ENCODE results near the gene FAT3. TPM values are rescaled to one million over a fixed set of nuclear protein-coding genes. Genes with fewer than 3 reads are reported as not detected.

Gene FAT3
- total and polyA plus RNA-seq, 5 donors from 2014 or later, result not detected

DNA sequence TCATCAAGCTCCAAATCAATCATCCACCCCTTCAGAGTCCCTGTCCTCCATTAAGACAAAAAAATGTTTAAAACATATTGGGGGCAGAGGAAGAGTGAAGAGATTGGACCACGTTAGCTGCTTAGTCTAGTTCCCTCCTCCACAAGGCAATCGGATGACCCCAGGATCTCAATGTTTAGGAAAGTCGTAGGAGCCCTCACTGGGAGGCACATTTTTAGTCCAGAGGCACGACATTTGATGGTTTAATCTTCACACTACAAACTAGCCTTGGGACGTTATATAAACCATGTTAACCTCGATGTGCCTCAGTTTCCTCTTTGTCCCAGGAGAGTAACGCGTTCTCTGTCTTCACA is 588 bp upstream of the FAT3 start:
- Mint-ChIP-seq H3K4me3 (no peak overlapping the region), H3K9me3 (peaks cover 0 to 6% (median 1%) of the 10 kb centered on the region in 7 donors), H3K27me3 (peaks cover 47% of the 10 kb centered on the region), H3K4me1 (peaks cover 0 to 2% (median 0%) of the 10 kb centered on the region in 4 donors), H3K36me3 (no peaks in the 10 kb centered on the region), H3K27ac (no peak overlapping the region)
- no peaks in the 10 kb centered on the region for H3K36me3 ChIP-seq (ENCODE audit: control insufficient read depth, insufficient read depth, low read length)
- H3K4me1 ChIP-seq (ENCODE audit: control insufficient read depth, insufficient read depth, low read length, poor library complexity, severe bottlenecking), result no peaks in the 10 kb centered on the region
- no peak overlapping the region for H3K27ac ChIP-seq (ENCODE audit: insufficient read depth, low read length, poor library complexity, severe bottlenecking)
- ATAC-seq (ENCODE audit: low read depth in 2 of 2) (no peak), DNase-seq (no peak)
- no peak overlapping the region for H3K4me3 ChIP-seq (ENCODE audit: low read depth, low read length)
- H3K27me3 ChIP-seq (ENCODE audit: control insufficient read depth, insufficient read depth, low read length), result peaks cover 9% of the 10 kb centered on the region
- no peaks in the 10 kb centered on the region for H3K9me3 ChIP-seq (ENCODE audit: control insufficient read depth in 2 of 2, low read length in 2 of 2)

DNA sequence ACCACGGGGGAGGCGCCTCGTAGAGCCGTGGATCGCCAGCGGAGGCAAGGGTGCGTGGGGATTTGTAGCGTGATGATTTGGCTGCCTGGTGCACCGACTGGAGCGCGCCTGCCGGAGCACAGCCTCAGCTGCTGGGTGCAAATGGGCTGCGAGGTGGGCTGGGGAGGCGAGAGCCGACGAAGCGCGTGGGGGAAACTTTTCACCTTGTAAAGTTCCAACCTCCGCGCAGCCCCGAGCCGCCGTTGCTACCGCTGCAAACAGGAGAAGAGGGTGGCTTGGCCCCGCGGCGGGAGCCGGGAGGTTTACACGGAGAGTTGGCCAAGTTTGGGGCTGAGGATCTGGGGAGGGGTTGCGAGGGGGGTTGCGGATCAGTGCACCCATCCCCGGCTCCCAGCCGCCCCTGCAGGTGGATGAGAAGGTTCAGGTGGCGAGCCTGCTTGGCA is 528 bp downstream of the FAT3 start:
- Histone ChIP-seq H3K27me3 (ENCODE audit: control insufficient read depth, insufficient read depth, low read length) (peaks cover 9% of the 10 kb centered on the region), H3K27ac (ENCODE audit: insufficient read depth, low read length, poor library complexity, severe bottlenecking) (no peak overlapping the region), H3K4me1 (ENCODE audit: control insufficient read depth, insufficient read depth, low read length, poor library complexity, severe bottlenecking) (no peaks in the 10 kb centered on the region), H3K9me3 (ENCODE audit: control insufficient read depth in 2 of 2, low read length in 2 of 2) (no peaks in the 10 kb centered on the region), H3K36me3 (ENCODE audit: control insufficient read depth, insufficient read depth, low read length) (no peaks in the 10 kb centered on the region), H3K4me3 (ENCODE audit: low read depth, low read length) (no peak overlapping the region)
- H3K27me3 Mint-ChIP-seq, result peaks cover 47% of the 10 kb centered on the region
- peaks cover 0 to 6% (median 1%) of the 10 kb centered on the region in 7 donors for H3K9me3 Mint-ChIP-seq
- DNase-seq, result no peak
- H3K27ac Mint-ChIP-seq, result no peak overlapping the region
- peak overlapping the region in 1 of 4 donors; percentile 48 for H3K4me3 Mint-ChIP-seq
- H3K4me1 Mint-ChIP-seq, result peaks cover 0 to 2% (median 0%) of the 10 kb centered on the region in 4 donors
- H3K36me3 Mint-ChIP-seq, result no peaks in the 10 kb centered on the region
- no peak for ATAC-seq (ENCODE audit: low read depth in 2 of 2)

DNA sequence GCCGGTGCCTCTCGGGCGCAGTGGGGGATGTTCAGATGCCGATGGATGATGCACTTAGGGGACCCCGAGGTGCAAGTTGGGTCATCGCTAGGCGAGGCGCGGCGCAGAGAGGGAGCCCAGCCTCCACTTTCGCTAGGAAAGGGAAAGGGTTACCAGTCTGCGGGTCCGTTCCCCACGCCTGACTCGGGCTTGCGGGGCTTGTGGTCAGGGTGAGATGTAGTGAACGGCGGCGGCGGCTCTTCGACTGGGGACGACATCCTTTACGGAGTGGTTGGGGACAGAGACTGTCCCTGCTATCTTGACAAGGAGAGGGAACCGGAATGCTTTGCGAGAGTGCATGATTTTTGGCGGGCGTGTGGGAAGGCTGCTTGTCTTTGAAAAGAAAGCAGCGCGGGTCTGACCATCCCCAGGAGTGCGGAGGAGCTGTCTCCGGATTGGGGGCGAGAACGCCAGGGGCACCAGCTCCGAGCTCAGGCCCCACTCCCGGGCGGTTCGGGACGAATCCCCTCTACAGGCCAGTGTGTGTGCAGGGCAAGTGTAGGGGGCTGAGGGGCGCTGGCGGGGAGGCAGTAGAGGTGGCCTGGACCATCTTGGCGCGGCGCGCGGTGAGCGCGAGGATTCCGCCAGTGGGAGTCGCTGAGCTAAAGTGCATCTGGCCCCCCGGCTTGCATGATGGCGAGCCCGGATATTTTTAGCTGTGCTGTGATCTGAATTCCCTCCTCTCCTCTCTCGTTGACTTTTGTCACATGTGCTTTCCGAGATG is 1.1 kb downstream of the FAT3 start:
- peak overlapping the region in 1 of 4 donors; percentile 48 for H3K4me3 Mint-ChIP-seq
- H3K36me3 Mint-ChIP-seq, result no peaks in the 10 kb centered on the region
- peaks cover 0 to 6% (median under 1%) of the 10 kb centered on the region in 7 donors for H3K9me3 Mint-ChIP-seq

DNA sequence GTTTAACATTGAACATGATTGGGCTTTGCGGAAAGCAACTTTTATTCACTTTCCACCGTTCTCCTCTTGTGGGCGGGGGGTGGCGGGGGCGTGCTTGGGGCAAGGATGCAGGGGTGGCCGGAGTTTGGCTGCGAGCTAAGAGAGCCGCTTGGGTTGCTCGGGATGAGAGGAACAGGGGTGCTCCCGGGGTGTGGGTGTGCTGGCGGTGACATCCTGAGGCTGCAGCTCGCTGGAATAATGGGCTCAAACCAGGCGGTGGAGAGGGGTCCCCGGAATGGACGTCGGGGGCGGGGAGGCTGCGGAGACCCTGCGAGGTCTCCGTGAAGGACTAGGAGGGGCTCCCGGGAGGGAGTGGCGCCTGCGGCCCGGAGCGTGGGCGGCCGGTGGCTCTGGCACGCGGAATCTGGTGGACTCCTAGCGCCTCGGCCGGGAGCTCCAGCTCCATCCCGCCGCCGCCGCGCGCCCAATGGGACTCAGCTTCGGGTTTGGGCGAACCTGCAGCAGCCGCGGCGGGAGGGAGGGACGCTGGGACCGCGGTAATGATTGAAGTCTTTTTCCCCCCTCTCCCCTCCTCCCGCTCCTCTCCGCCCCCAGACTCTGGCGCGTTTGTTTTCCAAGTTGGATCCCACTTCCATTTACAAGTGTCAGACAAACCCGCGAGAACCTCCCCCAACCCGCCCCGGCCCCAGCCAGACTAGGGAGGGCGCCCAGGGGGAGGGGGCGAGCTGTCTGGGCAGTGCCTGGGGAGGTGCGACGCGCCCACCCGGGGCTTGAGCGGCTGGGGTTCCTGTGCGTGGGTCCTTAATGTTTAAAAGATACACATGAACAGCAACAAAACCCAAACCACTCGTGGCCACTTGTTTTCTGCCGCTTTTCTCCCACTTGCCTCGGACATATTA is 2.0 kb downstream of the FAT3 start:
- no peak for ATAC-seq (ENCODE audit: low read depth in 2 of 2)
- Histone ChIP-seq H3K27me3 (ENCODE audit: control insufficient read depth, insufficient read depth, low read length) (peaks cover 9% of the 10 kb centered on the region), H3K36me3 (ENCODE audit: control insufficient read depth, insufficient read depth, low read length) (no peaks in the 10 kb centered on the region), H3K4me1 (ENCODE audit: control insufficient read depth, insufficient read depth, low read length, poor library complexity, severe bottlenecking) (no peaks in the 10 kb centered on the region), H3K9me3 (ENCODE audit: control insufficient read depth in 2 of 2, low read length in 2 of 2) (no peaks in the 10 kb centered on the region), H3K27ac (ENCODE audit: insufficient read depth, low read length, poor library complexity, severe bottlenecking) (no peak overlapping the region), H3K4me3 (ENCODE audit: low read depth, low read length) (no peak overlapping the region)
- no peak for DNase-seq
- Mint-ChIP-seq H3K4me1 (peaks cover 0 to 2% (median 0%) of the 10 kb centered on the region in 4 donors), H3K9me3 (peaks cover 0 to 6% (median 0%) of the 10 kb centered on the region in 7 donors), H3K27ac (no peak overlapping the region), H3K4me3 (no peak overlapping the region), H3K27me3 (peaks cover 47% of the 10 kb centered on the region), H3K36me3 (no peaks in the 10 kb centered on the region)

More for the DNA sequence above, 1.1 kb downstream of the FAT3 start:
- Mint-ChIP-seq H3K4me1 (peaks cover 0 to 2% (median 0%) of the 10 kb centered on the region in 4 donors), H3K27ac (no peak overlapping the region), H3K27me3 (peaks cover 47% of the 10 kb centered on the region)
- H3K4me3 ChIP-seq (ENCODE audit: low read depth, low read length), result no peak overlapping the region
- no peak for DNase-seq
- H3K27me3 ChIP-seq (ENCODE audit: control insufficient read depth, insufficient read depth, low read length), result peaks cover 9% of the 10 kb centered on the region
- H3K36me3 ChIP-seq (ENCODE audit: control insufficient read depth, insufficient read depth, low read length), result no peaks in the 10 kb centered on the region
- H3K9me3 ChIP-seq (ENCODE audit: control insufficient read depth in 2 of 2, low read length in 2 of 2), result no peaks in the 10 kb centered on the region
- H3K4me1 ChIP-seq (ENCODE audit: control insufficient read depth, insufficient read depth, low read length, poor library complexity, severe bottlenecking), result no peaks in the 10 kb centered on the region
- ATAC-seq (ENCODE audit: low read depth in 2 of 2), result no peak
- no peak overlapping the region for H3K27ac ChIP-seq (ENCODE audit: insufficient read depth, low read length, poor library complexity, severe bottlenecking)

DNA sequence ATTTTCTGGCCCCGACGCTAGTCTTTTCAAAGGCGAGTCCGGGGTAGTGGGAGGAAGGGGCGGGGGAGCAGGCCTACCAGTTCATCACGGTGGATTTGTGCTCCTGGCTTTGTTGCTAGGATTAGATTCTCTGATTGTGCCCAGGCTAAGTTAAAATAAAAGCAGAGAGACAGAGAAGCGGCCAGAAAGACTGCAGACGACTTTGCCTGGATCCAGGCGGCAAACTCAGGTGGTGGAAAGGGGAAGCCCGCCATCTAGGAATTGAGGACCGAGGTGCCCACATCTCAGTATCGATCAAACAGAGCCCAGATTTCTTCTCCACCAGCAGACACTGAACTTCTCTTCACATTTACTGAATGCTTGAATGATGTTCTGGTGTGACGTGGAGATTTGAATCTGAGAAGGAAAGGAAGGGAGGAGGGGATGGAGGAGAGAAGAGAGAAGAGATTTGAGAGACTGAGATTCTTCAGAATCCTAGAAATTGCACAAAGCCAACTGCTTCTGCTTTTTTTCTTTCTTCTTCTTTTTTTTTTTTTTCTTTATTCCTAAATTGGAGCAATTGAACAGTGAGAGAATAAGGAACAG is 2.7 kb downstream of the FAT3 start:
- peaks cover 0 to 2% (median 0%) of the 10 kb centered on the region in 4 donors for H3K4me1 Mint-ChIP-seq
- no peaks in the 10 kb centered on the region for H3K36me3 ChIP-seq (ENCODE audit: control insufficient read depth, insufficient read depth, low read length)
- H3K4me3 Mint-ChIP-seq, result no peak overlapping the region
- no peak for DNase-seq
- no peak overlapping the region for H3K27ac Mint-ChIP-seq
- no peak overlapping the region for H3K27ac ChIP-seq (ENCODE audit: insufficient read depth, low read length, poor library complexity, severe bottlenecking)
- H3K36me3 Mint-ChIP-seq, result no peaks in the 10 kb centered on the region
- peaks cover 9% of the 10 kb centered on the region for H3K27me3 ChIP-seq (ENCODE audit: control insufficient read depth, insufficient read depth, low read length)
- no peaks in the 10 kb centered on the region for H3K4me1 ChIP-seq (ENCODE audit: control insufficient read depth, insufficient read depth, low read length, poor library complexity, severe bottlenecking)
- H3K4me3 ChIP-seq (ENCODE audit: low read depth, low read length), result no peak overlapping the region
- peaks cover 0 to 6% (median 0%) of the 10 kb centered on the region in 7 donors for H3K9me3 Mint-ChIP-seq
- H3K9me3 ChIP-seq (ENCODE audit: control insufficient read depth in 2 of 2, low read length in 2 of 2), result no peaks in the 10 kb centered on the region
- peaks cover 47% of the 10 kb centered on the region for H3K27me3 Mint-ChIP-seq
- no peak for ATAC-seq (ENCODE audit: low read depth in 2 of 2)

DNA sequence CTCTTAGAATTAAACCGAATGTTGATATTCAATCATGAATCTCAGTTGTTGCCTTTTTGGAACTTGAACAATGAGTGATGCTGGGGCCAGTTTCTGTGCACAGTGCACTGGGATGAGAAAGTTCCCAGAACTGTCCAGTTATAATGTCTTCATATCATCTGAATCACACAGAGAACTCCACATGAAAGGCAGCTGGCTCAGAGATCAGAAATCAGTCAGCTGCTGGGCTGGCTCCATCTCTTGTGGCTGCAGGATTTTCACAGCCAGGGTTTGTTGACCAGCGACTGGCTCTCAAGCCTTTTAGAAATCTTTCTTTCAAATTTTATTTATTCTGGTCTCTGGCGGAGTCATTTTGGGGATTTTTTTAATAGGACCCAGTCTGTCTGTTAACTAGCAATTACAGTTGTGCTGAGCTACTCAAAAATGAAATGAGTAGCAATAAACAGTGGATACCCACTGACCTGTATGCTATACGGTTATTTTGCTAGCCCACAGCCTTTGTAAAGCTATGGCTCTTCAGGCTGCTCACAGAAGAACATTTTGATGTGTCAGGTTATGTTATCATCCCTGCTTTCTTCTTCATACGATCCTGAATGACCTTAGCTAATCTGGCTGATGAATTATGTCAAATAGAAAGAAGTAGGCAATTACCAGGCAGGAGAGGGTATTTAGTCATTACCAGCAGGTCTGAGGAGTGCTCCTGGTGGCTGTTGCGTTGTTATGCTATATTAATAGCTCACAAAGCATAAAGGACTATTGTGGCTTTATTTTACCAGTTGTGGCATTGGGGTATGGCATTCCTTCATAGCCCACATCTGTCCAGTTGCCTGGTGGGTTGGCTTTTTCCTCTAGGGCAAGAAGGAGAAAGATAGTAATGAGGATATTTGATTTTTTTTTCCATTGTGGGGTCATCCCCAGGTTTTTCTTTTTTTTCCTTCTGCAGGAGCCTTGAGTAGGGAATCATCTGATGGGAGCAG is 3.6 kb downstream of the FAT3 start:
- peaks cover 42% of the 10 kb centered on the region for H3K27me3 Mint-ChIP-seq
- ATAC-seq (ENCODE audit: low read depth in 2 of 2) (no peak), DNase-seq (no peak)
- H3K9me3 Mint-ChIP-seq, result peaks cover 0 to 5% (median 0%) of the 10 kb centered on the region in 7 donors
- no peak overlapping the region for H3K27ac Mint-ChIP-seq
- peaks cover 0 to 2% (median 0%) of the 10 kb centered on the region in 4 donors for H3K4me1 Mint-ChIP-seq
- H3K4me3 ChIP-seq (ENCODE audit: low read depth, low read length), result no peak overlapping the region
- H3K36me3 ChIP-seq (ENCODE audit: control insufficient read depth, insufficient read depth, low read length), result no peaks in the 10 kb centered on the region
- no peaks in the 10 kb centered on the region for H3K9me3 ChIP-seq (ENCODE audit: control insufficient read depth in 2 of 2, low read length in 2 of 2)
- H3K4me1 ChIP-seq (ENCODE audit: control insufficient read depth, insufficient read depth, low read length, poor library complexity, severe bottlenecking), result no peaks in the 10 kb centered on the region
- H3K36me3 Mint-ChIP-seq, result no peaks in the 10 kb centered on the region
- no peak overlapping the region for H3K27ac ChIP-seq (ENCODE audit: insufficient read depth, low read length, poor library complexity, severe bottlenecking)
- H3K27me3 ChIP-seq (ENCODE audit: control insufficient read depth, insufficient read depth, low read length), result peaks cover 9% of the 10 kb centered on the region
- H3K4me3 Mint-ChIP-seq, result no peak overlapping the region

DNA sequence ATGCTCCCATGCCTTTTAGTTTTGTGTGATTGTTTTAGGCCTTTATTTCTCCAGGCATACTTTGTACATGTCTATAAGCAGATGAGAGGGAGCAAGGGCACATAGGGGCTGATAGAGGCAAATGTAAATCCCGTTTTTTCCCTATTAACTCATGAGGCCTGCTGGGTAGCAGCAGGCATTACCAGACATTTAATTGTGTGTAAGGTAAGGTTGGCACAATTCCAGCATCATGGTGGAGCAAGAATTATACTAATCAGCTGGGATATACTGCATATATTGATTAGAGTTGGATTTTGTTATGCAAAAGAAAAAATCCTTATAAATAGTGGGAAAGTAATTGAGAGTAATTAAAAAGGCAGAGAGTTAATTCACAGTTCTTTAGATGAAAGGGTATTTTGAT is 12.2 kb downstream of the FAT3 start:
- H3K4me1 Mint-ChIP-seq, result no peaks in the 10 kb centered on the region

More for the DNA sequence above, 12.2 kb downstream of the FAT3 start:
- Mint-ChIP-seq H3K36me3 (no peaks in the 10 kb centered on the region), H3K27me3 (no peaks in the 10 kb centered on the region), H3K9me3 (peaks cover 0 to 5% (median 2%) of the 10 kb centered on the region in 7 donors), H3K27ac (no peak overlapping the region), H3K4me3 (no peak overlapping the region)
- Histone ChIP-seq H3K36me3 (ENCODE audit: control insufficient read depth, insufficient read depth, low read length) (no peaks in the 10 kb centered on the region), H3K4me1 (ENCODE audit: control insufficient read depth, insufficient read depth, low read length, poor library complexity, severe bottlenecking) (no peaks in the 10 kb centered on the region), H3K27me3 (ENCODE audit: control insufficient read depth, insufficient read depth, low read length) (no peaks in the 10 kb centered on the region), H3K9me3 (ENCODE audit: control insufficient read depth in 2 of 2, low read length in 2 of 2) (no peaks in the 10 kb centered on the region), H3K27ac (ENCODE audit: insufficient read depth, low read length, poor library complexity, severe bottlenecking) (no peak overlapping the region), H3K4me3 (ENCODE audit: low read depth, low read length) (no peak overlapping the region)
- ATAC-seq (ENCODE audit: low read depth in 2 of 2) (no peak), DNase-seq (no peak)
